Subcutaneous adipose tissue (tissue), 4 donors: ENCODE data around the gene DNAH8. TPM values are rescaled to one million over a fixed set of nuclear protein-coding genes. Genes with fewer than 3 reads are reported as not detected.

ENCODE experiments used
- CTCF ChIP-seq: fragments of 450-650 bp; IDR thresholded peaks from one replicate; pipeline ENCODE4 v1.5.1; 2016; ENCODE audit warnings: low read depth, mild to moderate bottlenecking, control low read depth, antibody characterized with exemption, moderate library complexity
- total RNA-seq, 4 donors: library from RNA; depleted of rRNA; stranded (reverse); fragments of >200 nt; gene quantifications; one replicate each; pipeline ENCODE4 v1.1.0, GENCODE V29; 2016

Gene DNAH8
- total RNA-seq, 4 donors from 2014 or later: not detected

- no peak for TF ChIP-seq CTCF
Observed at GRCh38 chr6:38703949-38704590, 11.0 kb upstream of the DNAH8 start.

GRCh38 chr6:38705924-38706323, 9.2 kb upstream of the DNAH8 start:
- no peak for TF ChIP-seq CTCF

GRCh38 chr6:38708496-38708895, 6.6 kb upstream of the DNAH8 start:
- no peak for TF ChIP-seq CTCF

GRCh38 chr6:38713812-38714211, 1.3 kb upstream of the DNAH8 start:
- no peak for TF ChIP-seq CTCF

- no peak for TF ChIP-seq CTCF
Observed at GRCh38 chr6:38714239-38715015, 684 bp upstream of the DNAH8 start.

- no peak for TF ChIP-seq CTCF
Observed at GRCh38 chr6:38716825-38717224, 1.7 kb downstream of the DNAH8 start.

- TF ChIP-seq CTCF: no peak
Observed at GRCh38 chr6:38719358-38719757, 4.2 kb downstream of the DNAH8 start.
